GM12878 (cell line): Measurements from ENCODE around the gene INAFM1.

Source experiments
- CBX5 ChIP-seq: sonication (generic); IDR thresholded peaks from 2 replicates; pipeline ENCODE4 v1.6.1; 2016; ENCODE audit warnings: low read depth, moderate library complexity, mild to moderate bottlenecking, inconsistent platforms
- EP300 ChIP-seq, 2 experiments: fragments of 150-350 bp in 1 of 2; IDR thresholded peaks; 2 replicates each; pipeline ENCODE4 v1.6.1; 2011 to 2012; ENCODE audit warnings: low read depth in 2 of 2, low read length in 2 of 2, borderline replicate concordance in 1 of 2, improper control_type of control experiment in 1 of 2, inconsistent platforms in 1 of 2; ENCODE audit not compliant: control insufficient read depth in 1 of 2
- ETV6 ChIP-seq, 2 experiments: fragments of 450-650 bp in 1 of 2; IDR thresholded peaks in 1 of 2; conservative IDR thresholded peaks in 1 of 2; 2 replicates each; pipeline ENCODE4 v1.6.1; 2014; ENCODE audit warnings: antibody characterized with exemption in 1 of 2, borderline replicate concordance in 1 of 2, low read depth in 1 of 2, mild to moderate bottlenecking in 1 of 2, moderate library complexity in 1 of 2
- EZH2 ChIP-seq: IDR thresholded peaks from 2 replicates; pipeline ENCODE4 v1.6.1; 2012; ENCODE audit warnings: low read depth, mild to moderate bottlenecking, control low read depth, inconsistent platforms, low read length, borderline replicate concordance; ENCODE audit not compliant: control insufficient read depth
- NR2C2 ChIP-seq: IDR thresholded peaks from 2 replicates; pipeline ENCODE4 v1.6.1; 2011; ENCODE audit warnings: borderline replicate concordance, low read depth; ENCODE audit not compliant: control insufficient read depth, insufficient read length
- PRDM15 ChIP-seq: fragments of 450-650 bp; formaldehyde crosslinking; IDR thresholded peaks from 2 replicates; pipeline ENCODE4 v1.4.0; 2020; ENCODE audit warnings: mild to moderate bottlenecking, moderate library complexity
- RAD21 ChIP-seq: IDR thresholded peaks from 2 replicates; pipeline ENCODE4 v1.6.1; 2011; ENCODE audit warnings: mild to moderate bottlenecking, low read depth, low read length, moderate library complexity; ENCODE audit not compliant: insufficient read depth
- SRF ChIP-seq, 2 experiments: IDR thresholded peaks; 2 replicates each; pipeline ENCODE4 v1.6.1; 2011; ENCODE audit warnings: low read depth in 2 of 2, low read length in 2 of 2, mild to moderate bottlenecking in 1 of 2, moderate library complexity in 1 of 2
- SUZ12 ChIP-seq: fragments of 200-600 bp; sonication (generic); IDR thresholded peaks from one replicate; pipeline ENCODE4 v1.6.1; 2018; ENCODE audit warnings: antibody characterized with exemption, mild to moderate bottlenecking; ENCODE audit not compliant: unreplicated experiment
- USF2 ChIP-seq: IDR thresholded peaks from 2 replicates; pipeline ENCODE4 v1.6.1; 2011; ENCODE audit warnings: low read depth, low read length, improper control_type of control experiment, borderline replicate concordance
- YY1 ChIP-seq: IDR thresholded peaks from 2 replicates; pipeline ENCODE4 v1.6.1; 2011; ENCODE audit warnings: low read depth, mild to moderate bottlenecking, low read length
- TF ChIP-seq, protein P1 (sequence below): IDR thresholded peaks from 2 replicates; pipeline ENCODE4 v1.6.1; 2011; ENCODE audit warnings: mild to moderate bottlenecking, low read depth, low read length, moderate library complexity; ENCODE audit not compliant: insufficient replicate concordance
- TF ChIP-seq, protein P2 (sequence below), 3 experiments: IDR thresholded peaks in 2 of 3; conservative IDR thresholded peaks in 1 of 3; 2 replicates each; pipeline ENCODE4 v1.5.1; 2011; ENCODE audit warnings: low read depth in 3 of 3, low read length in 3 of 3, mild to moderate bottlenecking in 3 of 3, control low read depth in 2 of 3, moderate library complexity in 2 of 3, inconsistent platforms in 1 of 3, mixed read lengths in 1 of 3; ENCODE audit not compliant: control insufficient read depth in 2 of 3, insufficient read depth in 1 of 3; ENCODE audit errors: extremely low read depth in 1 of 3
- TF ChIP-seq, protein P3 (sequence below): IDR thresholded peaks from 2 replicates; pipeline ENCODE4 v1.6.1; 2011; ENCODE audit warnings: low read depth, mild to moderate bottlenecking, low read length, moderate library complexity, borderline replicate concordance; ENCODE audit errors: extremely low read depth

DNA sequence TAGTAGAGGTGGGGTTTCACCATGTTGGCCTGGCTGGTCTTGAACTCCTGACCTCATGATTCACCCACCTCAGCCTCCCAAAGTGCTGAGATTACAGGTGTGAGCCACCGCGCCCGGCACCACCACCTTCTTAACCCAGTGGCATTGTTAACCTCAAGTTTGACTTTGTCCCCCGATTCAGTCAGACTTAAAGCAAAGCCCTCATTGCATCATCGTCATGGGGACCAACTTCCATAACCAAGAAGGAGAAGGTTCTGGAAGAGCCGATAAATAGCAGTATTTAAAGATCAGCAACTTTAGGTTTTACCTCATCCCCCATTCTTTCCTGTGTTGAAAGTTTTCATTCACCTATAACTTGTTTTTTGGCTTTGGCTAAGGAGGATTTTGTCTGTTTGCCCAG is 6.7 kb upstream of the INAFM1 start:
- TF ChIP-seq, protein P1, sequence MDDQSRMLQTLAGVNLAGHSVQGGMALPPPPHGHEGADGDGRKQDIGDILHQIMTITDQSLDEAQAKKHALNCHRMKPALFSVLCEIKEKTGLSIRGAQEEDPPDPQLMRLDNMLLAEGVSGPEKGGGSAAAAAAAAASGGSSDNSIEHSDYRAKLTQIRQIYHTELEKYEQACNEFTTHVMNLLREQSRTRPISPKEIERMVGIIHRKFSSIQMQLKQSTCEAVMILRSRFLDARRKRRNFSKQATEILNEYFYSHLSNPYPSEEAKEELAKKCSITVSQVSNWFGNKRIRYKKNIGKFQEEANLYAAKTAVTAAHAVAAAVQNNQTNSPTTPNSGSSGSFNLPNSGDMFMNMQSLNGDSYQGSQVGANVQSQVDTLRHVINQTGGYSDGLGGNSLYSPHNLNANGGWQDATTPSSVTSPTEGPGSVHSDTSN = no peak
- TF ChIP-seq SUZ12 (no peak), YY1 (no peak), RAD21 (no peak), ETV6 (conservative IDR thresholded peaks at IDR 0.05 in 1 of 2, IDR thresholded peaks at IDR 0.05 in 1 of 2; ENCODE audit: borderline replicate concordance in 1 of 2, low read depth in 1 of 2) (no peak), CBX5 (no peak), NR2C2 (no peak), USF2 (no peak), PRDM15 (CRISPR knock-in tag) (no peak), EP300 (IDR thresholded peaks at IDR 0.05; ENCODE audit: borderline replicate concordance in 1 of 2, control insufficient read depth in 1 of 2, low read depth in 2 of 2, low read length in 2 of 2) (no peak), EZH2 (no peak), SRF (IDR thresholded peaks at IDR 0.05; ENCODE audit: low read depth in 2 of 2, low read length in 2 of 2) (no peak)
- TF ChIP-seq, protein P2, sequence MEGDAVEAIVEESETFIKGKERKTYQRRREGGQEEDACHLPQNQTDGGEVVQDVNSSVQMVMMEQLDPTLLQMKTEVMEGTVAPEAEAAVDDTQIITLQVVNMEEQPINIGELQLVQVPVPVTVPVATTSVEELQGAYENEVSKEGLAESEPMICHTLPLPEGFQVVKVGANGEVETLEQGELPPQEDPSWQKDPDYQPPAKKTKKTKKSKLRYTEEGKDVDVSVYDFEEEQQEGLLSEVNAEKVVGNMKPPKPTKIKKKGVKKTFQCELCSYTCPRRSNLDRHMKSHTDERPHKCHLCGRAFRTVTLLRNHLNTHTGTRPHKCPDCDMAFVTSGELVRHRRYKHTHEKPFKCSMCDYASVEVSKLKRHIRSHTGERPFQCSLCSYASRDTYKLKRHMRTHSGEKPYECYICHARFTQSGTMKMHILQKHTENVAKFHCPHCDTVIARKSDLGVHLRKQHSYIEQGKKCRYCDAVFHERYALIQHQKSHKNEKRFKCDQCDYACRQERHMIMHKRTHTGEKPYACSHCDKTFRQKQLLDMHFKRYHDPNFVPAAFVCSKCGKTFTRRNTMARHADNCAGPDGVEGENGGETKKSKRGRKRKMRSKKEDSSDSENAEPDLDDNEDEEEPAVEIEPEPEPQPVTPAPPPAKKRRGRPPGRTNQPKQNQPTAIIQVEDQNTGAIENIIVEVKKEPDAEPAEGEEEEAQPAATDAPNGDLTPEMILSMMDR (IDR thresholded peaks at IDR 0.05 in 2 of 3, conservative IDR thresholded peaks at IDR 0.05 in 1 of 3; ENCODE audit: control insufficient read depth in 2 of 3, extremely low read depth in 1 of 3, insufficient read depth in 1 of 3, low read depth in 3 of 3, low read length in 3 of 3) = no peak
- TF ChIP-seq, protein P3, sequence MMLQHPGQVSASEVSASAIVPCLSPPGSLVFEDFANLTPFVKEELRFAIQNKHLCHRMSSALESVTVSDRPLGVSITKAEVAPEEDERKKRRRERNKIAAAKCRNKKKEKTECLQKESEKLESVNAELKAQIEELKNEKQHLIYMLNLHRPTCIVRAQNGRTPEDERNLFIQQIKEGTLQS = no peak
